ENCODE results near the gene MZT1. TPM values are rescaled to one million over a fixed set of nuclear protein-coding genes. Genes with fewer than 3 reads are reported as not detected.

Gene MZT1
- total RNA-seq, 2 experiments from 2014 or later, result 29.6 to 33.8 TPM

DNA sequence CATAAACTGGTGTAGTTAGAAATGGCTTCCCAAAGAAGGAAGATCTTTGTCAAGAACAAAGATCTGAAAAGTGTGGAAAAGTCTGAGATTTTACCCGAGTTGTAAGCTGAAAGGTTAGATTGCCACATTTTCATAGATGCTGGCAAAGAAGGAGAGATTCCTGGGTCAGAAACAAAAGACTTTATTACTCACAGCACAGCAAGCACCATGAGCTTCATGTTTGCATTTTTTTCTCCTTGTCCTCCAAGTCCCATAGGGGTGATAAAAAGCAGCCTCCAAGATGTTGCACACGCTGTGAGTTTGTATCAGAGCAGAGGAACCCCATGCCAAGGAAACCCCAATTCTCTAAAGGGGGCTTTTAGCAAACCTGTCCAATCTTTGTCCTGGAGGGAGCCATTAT, 29.3 kb downstream of the MZT1 start:
- no peaks in the 10 kb centered on the region for H3K36me3 Mint-ChIP-seq
- DNase-seq, result no peak
- no peaks in the 10 kb centered on the region for H3K27me3 Mint-ChIP-seq
- no peak overlapping the region for H3K4me3 Mint-ChIP-seq
- H3K9me3 Mint-ChIP-seq, result peaks cover 1% of the 10 kb centered on the region
- no peak overlapping the region for H3K27ac Mint-ChIP-seq
- H3K4me1 Mint-ChIP-seq, result no peaks in the 10 kb centered on the region

DNA sequence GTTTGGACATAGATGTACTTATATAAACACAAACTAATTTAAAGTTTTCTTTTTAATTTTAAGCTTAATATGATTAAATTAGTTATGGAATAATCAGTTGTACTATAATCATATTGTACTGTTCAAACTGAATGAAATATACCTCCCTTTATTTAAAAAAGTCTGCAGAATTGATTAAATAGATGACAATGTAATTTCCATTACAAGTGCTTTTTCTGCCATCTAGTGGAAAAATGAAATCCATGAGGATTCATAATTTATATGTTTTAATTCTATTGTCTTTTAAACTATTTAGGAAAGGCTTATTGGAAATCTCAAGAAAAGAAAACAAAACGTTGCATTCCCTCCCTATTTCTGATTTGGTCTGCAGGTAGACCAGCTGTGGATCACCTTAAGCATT, 30.9 kb downstream of the MZT1 start:
- Mint-ChIP-seq H3K36me3 (no peaks in the 10 kb centered on the region), H3K4me3 (no peak overlapping the region), H3K9me3 (peaks cover 3% of the 10 kb centered on the region), H3K4me1 (no peaks in the 10 kb centered on the region), H3K27ac (no peak overlapping the region), H3K27me3 (no peaks in the 10 kb centered on the region)
- DNase-seq, result no peak

DNA sequence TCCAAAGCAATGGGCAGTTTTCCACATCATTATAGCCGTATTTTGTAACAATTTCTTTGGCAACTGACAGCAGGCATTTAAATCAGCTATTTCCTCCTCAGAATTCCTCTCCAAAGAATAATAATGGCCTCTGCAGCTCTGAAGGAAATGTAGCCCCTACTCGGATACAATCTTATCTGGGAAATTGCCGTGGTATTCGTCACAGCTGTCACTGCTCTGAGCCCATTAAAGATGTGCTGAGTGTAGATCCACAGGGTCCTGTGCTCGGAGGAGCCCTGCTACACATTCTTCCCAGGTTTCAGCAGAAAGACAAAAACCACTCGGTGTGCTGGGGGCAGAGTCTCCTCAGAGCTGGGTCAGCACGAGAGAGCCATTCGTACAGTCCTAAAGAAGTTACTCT, 33.1 kb downstream of the MZT1 start:
- no peak for DNase-seq
- no peak overlapping the region for H3K27ac Mint-ChIP-seq

DNA sequence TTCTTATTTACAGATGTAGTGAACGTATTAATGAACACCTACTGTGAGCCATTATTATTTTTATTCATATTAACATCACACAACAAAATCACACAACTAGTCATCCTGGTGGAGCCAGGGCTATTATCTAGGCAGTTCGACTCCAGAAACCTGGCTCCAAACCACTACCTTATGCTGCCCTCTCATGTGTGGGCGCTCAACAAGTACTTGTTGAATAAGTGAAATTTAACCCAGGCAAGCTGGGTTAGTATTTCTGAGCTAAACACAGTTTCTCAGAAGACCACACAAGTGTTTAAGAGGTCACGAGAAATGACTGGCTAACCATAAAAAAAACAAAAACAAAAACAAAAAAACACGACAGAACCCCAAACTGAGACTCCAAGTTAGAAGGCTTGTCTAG, 33.6 kb downstream of the MZT1 start:
- Mint-ChIP-seq H3K27ac (no peak overlapping the region), H3K36me3 (no peaks in the 10 kb centered on the region), H3K4me1 (no peaks in the 10 kb centered on the region), H3K27me3 (peaks cover 4% of the 10 kb centered on the region), H3K9me3 (peaks cover 3% of the 10 kb centered on the region), H3K4me3 (no peak overlapping the region)
- DNase-seq, result no peak

More for the DNA sequence above, 33.1 kb downstream of the MZT1 start:
- H3K4me1 Mint-ChIP-seq, result no peaks in the 10 kb centered on the region
- H3K9me3 Mint-ChIP-seq, result peaks cover 3% of the 10 kb centered on the region
- no peaks in the 10 kb centered on the region for H3K36me3 Mint-ChIP-seq
- peaks cover 4% of the 10 kb centered on the region for H3K27me3 Mint-ChIP-seq
- H3K4me3 Mint-ChIP-seq, result no peak overlapping the region

DNA sequence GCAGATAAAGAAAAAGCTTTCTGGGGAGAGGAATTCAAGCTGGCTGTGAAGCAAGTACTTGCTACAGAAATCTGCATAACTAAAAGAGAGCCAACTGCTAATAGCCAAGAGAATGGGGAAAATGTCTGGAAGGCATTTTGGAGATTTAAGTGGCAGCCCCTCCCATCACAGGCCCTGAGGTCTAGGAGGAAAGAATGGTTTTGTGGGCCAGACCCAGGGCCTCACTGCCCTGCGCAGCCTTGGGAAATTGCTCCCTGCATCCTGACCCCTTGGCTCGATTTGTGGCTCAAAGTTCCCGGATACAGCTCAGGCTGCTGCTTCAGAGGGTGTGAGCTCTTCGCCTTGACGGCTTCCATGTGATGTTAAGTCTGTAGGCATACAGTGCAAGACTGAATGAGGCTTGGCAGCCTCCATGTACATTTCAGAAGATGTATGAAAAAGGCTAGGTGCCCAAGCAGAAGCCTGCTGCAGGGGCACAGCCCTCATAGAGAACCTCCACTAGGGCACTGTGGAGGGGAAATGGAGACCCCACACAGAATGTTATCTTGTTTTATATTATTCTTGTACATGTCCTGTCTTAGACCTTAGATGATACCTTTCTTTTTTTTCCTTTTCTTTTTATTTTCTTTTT, 34.4 kb downstream of the MZT1 start:
- Mint-ChIP-seq H3K4me3 (no peak overlapping the region), H3K9me3 (peaks cover 3% of the 10 kb centered on the region), H3K4me1 (no peaks in the 10 kb centered on the region), H3K27me3 (peaks cover 4% of the 10 kb centered on the region), H3K27ac (no peak overlapping the region), H3K36me3 (no peaks in the 10 kb centered on the region)
- DNase-seq, result no peak

DNA sequence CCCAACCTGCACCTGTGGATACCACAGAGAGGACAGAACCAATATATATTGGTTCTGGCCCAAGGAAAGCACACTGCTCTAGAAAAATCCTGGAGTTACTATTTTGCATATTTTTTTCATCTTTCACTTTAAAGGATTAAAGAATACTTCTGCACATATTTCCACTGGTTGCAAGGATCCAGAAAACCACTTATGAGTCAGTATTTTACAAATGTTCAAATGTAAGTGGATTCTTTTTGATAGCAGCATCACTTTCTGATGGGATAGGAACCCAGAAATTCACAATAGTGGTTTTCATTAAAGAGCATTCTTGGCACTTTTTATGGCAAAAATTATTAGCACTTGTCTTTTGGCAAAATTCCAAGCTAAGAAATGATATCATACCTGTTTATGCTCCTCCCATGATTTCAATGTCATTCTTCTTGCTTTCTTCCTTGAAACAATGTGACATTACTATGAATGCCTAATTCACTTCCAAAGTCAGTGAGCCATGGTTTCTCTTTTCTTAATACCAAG, 38.2 kb downstream of the MZT1 start:
- peaks cover 3% of the 10 kb centered on the region for H3K9me3 Mint-ChIP-seq
- no peaks in the 10 kb centered on the region for H3K36me3 Mint-ChIP-seq
- no peaks in the 10 kb centered on the region for H3K4me1 Mint-ChIP-seq
- H3K4me3 Mint-ChIP-seq, result no peak overlapping the region
- peaks cover 4% of the 10 kb centered on the region for H3K27me3 Mint-ChIP-seq
- no peak for DNase-seq
- no peak overlapping the region for H3K27ac Mint-ChIP-seq

GRCh38 chr13:72686766-72687165, 40.7 kb downstream of the MZT1 start:
- no peaks in the 10 kb centered on the region for H3K36me3 Mint-ChIP-seq
- H3K27me3 Mint-ChIP-seq, result peaks cover 17% of the 10 kb centered on the region
- H3K4me3 Mint-ChIP-seq, result no peak overlapping the region
- no peak overlapping the region for H3K27ac Mint-ChIP-seq
- H3K9me3 Mint-ChIP-seq, result no peaks in the 10 kb centered on the region
- DNase-seq, result no peak
- H3K4me1 Mint-ChIP-seq, result no peaks in the 10 kb centered on the region

DNA sequence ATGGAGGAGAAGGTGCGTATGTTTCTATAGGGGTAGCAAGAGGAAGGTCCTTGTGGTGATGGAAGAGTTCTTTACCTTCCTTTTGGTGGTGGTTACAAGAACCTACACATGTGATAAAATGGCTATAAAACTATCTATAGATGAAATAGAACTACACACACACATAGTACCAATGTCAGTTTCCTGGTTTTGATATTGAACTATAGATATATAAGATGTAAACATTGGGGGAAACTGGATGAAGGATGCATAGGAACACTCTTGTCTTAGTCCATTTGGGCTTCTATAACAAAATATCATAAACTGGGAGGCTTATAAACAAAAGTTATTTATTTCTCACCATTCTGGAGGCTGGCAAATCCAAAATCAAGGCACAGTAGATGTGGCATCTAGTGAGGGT, 47.1 kb downstream of the MZT1 start:
- Mint-ChIP-seq H3K9me3 (no peaks in the 10 kb centered on the region), H3K4me1 (no peaks in the 10 kb centered on the region), H3K27ac (no peak overlapping the region), H3K36me3 (no peaks in the 10 kb centered on the region), H3K4me3 (no peak overlapping the region), H3K27me3 (peaks cover 16% of the 10 kb centered on the region)
- no peak for DNase-seq

- no peak for DNase-seq
- no peak overlapping the region for H3K27ac Mint-ChIP-seq
Observed at GRCh38 chr13:72678312-72678711, 49.1 kb downstream of the MZT1 start.

DNA sequence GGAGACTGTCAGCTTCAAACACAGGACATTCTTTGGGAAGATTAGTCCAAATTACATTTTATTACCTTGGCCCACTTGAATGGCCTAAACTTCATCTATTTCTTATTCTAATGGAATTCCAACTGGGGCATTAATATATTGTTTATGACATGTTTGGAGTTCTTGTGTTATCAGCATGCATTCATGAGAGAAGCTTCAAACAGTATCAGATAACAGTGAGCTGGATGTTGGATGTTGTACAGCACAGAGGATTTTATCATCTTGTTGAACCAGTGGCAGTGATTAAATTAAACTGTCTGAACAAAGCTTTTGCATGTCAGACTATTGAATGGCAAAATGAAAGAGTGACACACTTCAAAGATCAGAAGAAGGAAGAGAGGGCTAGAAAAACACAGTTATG, 50.0 kb downstream of the MZT1 start:
- Mint-ChIP-seq H3K27me3 (peaks cover 10% of the 10 kb centered on the region), H3K27ac (no peak overlapping the region), H3K4me1 (no peaks in the 10 kb centered on the region), H3K4me3 (no peak overlapping the region), H3K36me3 (no peaks in the 10 kb centered on the region), H3K9me3 (no peaks in the 10 kb centered on the region)
- no peak for DNase-seq

More at GRCh38 chr13:72678312-72678711, 49.1 kb downstream of the MZT1 start:
- no peaks in the 10 kb centered on the region for H3K4me1 Mint-ChIP-seq
- no peaks in the 10 kb centered on the region for H3K9me3 Mint-ChIP-seq
- no peak overlapping the region for H3K4me3 Mint-ChIP-seq
- H3K27me3 Mint-ChIP-seq, result peaks cover 16% of the 10 kb centered on the region
- no peaks in the 10 kb centered on the region for H3K36me3 Mint-ChIP-seq

GRCh38 chr13:72666391-72666790, 61.0 kb downstream of the MZT1 start:
- no peak overlapping the region for H3K4me3 Mint-ChIP-seq

GRCh38 chr13:72662548-72662947, 64.9 kb downstream of the MZT1 start:
- H3K27me3 Mint-ChIP-seq, result peaks cover 5% of the 10 kb centered on the region
- no peak overlapping the region for H3K27ac Mint-ChIP-seq
- H3K4me1 Mint-ChIP-seq, result no peaks in the 10 kb centered on the region
- no peak overlapping the region for H3K4me3 Mint-ChIP-seq
- DNase-seq, result no peak
- H3K9me3 Mint-ChIP-seq, result no peaks in the 10 kb centered on the region
- no peaks in the 10 kb centered on the region for H3K36me3 Mint-ChIP-seq

More at GRCh38 chr13:72666391-72666790, 61.0 kb downstream of the MZT1 start:
- peaks cover 5% of the 10 kb centered on the region for H3K27me3 Mint-ChIP-seq
- no peak overlapping the region for H3K27ac Mint-ChIP-seq
- H3K36me3 Mint-ChIP-seq, result no peaks in the 10 kb centered on the region
- H3K4me1 Mint-ChIP-seq, result no peaks in the 10 kb centered on the region
- peaks cover 1% of the 10 kb centered on the region for H3K9me3 Mint-ChIP-seq
- no peak for DNase-seq

Other genes starting within 250 kb of the MZT1 start
- gene BORA, start 294 bp upstream of the MZT1 start, total RNA-seq, result 10 to 100 TPM; 17.3 to 18.0 TPM
- 10 to 100 TPM; 63.7 to 64.3 TPM for gene DIS3, start 54.3 kb upstream of the MZT1 start, total RNA-seq
- 10 to 100 TPM; 20.0 to 20.9 TPM for gene PIBF1, start 54.5 kb upstream of the MZT1 start, total RNA-seq